ENCODE results near the gene RPL10A. TPM values are rescaled to one million over a fixed set of nuclear protein-coding genes. Genes with fewer than 3 reads are reported as not detected.

RPL10A gene
- total and polyA plus RNA-seq, 2 of the 8 experiments (the other 6 are each of a cell fraction or from before 2014, with no cell fraction given): 1,893 to 2,948 TPM

GRCh38 chr6:35496036-35496840 lies 28.0 kb downstream of the RPL10A start:
- 3% methylated on average over 32 of the region's 63 CpGs; no CpG with 5 or more reads in 1 of the 2 experiments for WGBS, 2 experiments (ENCODE audit: extremely low coverage in 1 of 2, insufficient coverage in 1 of 2, insufficient read length in 1 of 2, insufficient replicate concordance in 2 of 2, low coverage in 1 of 2, low lambda C conversion rate in 2 of 2, missing lambda C conversion rate in 1 of 2)
- no peak overlapping the region for H2BK12ac ChIP-seq (ENCODE audit: low read depth, low read length)
- no peak overlapping the region for H3K14ac ChIP-seq (ENCODE audit: insufficient read length)
- H3K4me2 ChIP-seq (ENCODE audit: insufficient read depth in 1 of 2, low read depth in 2 of 2, low read length in 2 of 2): peak overlapping the region; percentile 74 to 77
- no peaks in the 10 kb centered on the region for H3K9me3 ChIP-seq (ENCODE audit: insufficient read depth in 2 of 2, low read depth in 1 of 2, low read length in 1 of 2)
- H3K36me3 ChIP-seq (ENCODE audit: control insufficient read depth in 2 of 4, insufficient read depth in 4 of 4, low read length in 3 of 4): no peaks in the 10 kb centered on the region
- peaks cover 15 to 25% of the 10 kb centered on the region in 2 experiments for H4K20me1 ChIP-seq (replicated peaks in 1 of 2; ENCODE audit: control insufficient read depth in 1 of 2, insufficient read depth in 2 of 2, low read length in 2 of 2)
- H2BK5ac ChIP-seq (ENCODE audit: low read depth, low read length): no peak overlapping the region
- peak overlapping the region; percentile 41 for H3K18ac ChIP-seq (ENCODE audit: extremely low read depth, low read length)
- H4K91ac ChIP-seq (replicated peaks; ENCODE audit: insufficient read length, low read length): no peak overlapping the region
- no peak overlapping the region for H2AFZ ChIP-seq (ENCODE audit: low read length)
- CTCF ChIA-PET (ENCODE audit: partially characterized antibody): interaction anchor here (0.7 to 2.4 kb wide), 11 partner anchors 9 to 236 kb away, joined by 3 to 8 read pairs (median 5); no protein-coding TSS in a partner anchor
- peaks cover 13% of the 10 kb centered on the region for H3K79me1 ChIP-seq (ENCODE audit: low read depth, low read length)
- no peak overlapping the region for H4K5ac ChIP-seq (ENCODE audit: insufficient read length, low read depth, low read length)
- no peak for DNase-seq (ENCODE audit: low read depth in 1 of 2, low spot score in 2 of 2)
- no peak overlapping the region for H2BK20ac ChIP-seq (ENCODE audit: low read length)
- H2BK15ac ChIP-seq (ENCODE audit: low read length): no peak overlapping the region
- H3K23ac ChIP-seq (ENCODE audit: insufficient read length): no peak overlapping the region
- H3K27me3 ChIP-seq (replicated peaks in 1 of 4; ENCODE audit: control insufficient read depth in 3 of 4, extremely low read depth in 1 of 4, insufficient read depth in 3 of 4, low read length in 3 of 4): peaks cover 0 to 13% (median 6%) of the 10 kb centered on the region in 4 experiments; a peak in 4 of 7 replicates
- H2AK5ac ChIP-seq (ENCODE audit: low read depth, low read length): no peak overlapping the region
- peaks cover 6% of the 10 kb centered on the region; the same call in 1 of the 2 replicates for H3K23me2 ChIP-seq (ENCODE audit: low read depth, low read length)
- H3K56ac ChIP-seq (replicated peaks; ENCODE audit: insufficient read length, low read depth, low read length): no peak overlapping the region
- H3K27ac ChIP-seq (ENCODE audit: low read depth, low read length): no peak overlapping the region
- H3K79me2 ChIP-seq (ENCODE audit: control insufficient read depth in 1 of 2, insufficient read depth in 2 of 2, low read length in 2 of 2): peaks cover 0 to 34% of the 10 kb centered on the region in 2 experiments; a peak in 2 of 4 replicates
- no peak overlapping the region for H3K4ac ChIP-seq (replicated peaks; ENCODE audit: insufficient read length, low read depth, low read length)
- peaks cover 22 to 51% (median 42%) of the 10 kb centered on the region in 4 experiments for H3K4me1 ChIP-seq (replicated peaks in 1 of 4; ENCODE audit: control insufficient read depth in 3 of 4, insufficient read depth in 4 of 4, low read length in 3 of 4)
- peak overlapping the region in 3 of 4 experiments; percentile 29 to 57 (median 34); a peak in 5 of 7 replicates for H3K9ac ChIP-seq (replicated peaks in 1 of 4; ENCODE audit: extremely low read depth in 1 of 4, low read depth in 3 of 4, low read length in 3 of 4)
- peak overlapping the region; percentile 46 to 75 (median 52) for H3K4me3 ChIP-seq (ENCODE audit: extremely low read depth in 1 of 4, insufficient read depth in 2 of 4, low read depth in 3 of 4, low read length in 4 of 4)
- H4K8ac ChIP-seq (ENCODE audit: extremely low read depth, insufficient read depth, low read length): no peak overlapping the region
- POLR2A ChIA-PET (ENCODE audit: partially characterized antibody): interaction anchor here (0.6 to 37.6 kb wide), 9 partner anchors 12 to 232 kb away, joined by 3 to 1319 read pairs (median 4); partner anchors contain the start of gene RPL10A
- FAIRE-seq: no peak
- no peak overlapping the region for H2BK120ac ChIP-seq (replicated peaks; ENCODE audit: low read depth, low read length)
- TF ChIP-seq FOSL1 (IDR thresholded peaks at IDR 0.05; ENCODE audit: insufficient read depth, low read depth, low read length) (no peak), BRCA1 (IDR thresholded peaks at IDR 0.05; ENCODE audit: low read depth, low read length) (no peak), BCL11A (IDR thresholded peaks at IDR 0.05; ENCODE audit: low read depth in 2 of 2, low read length in 2 of 2) (no peak), EZH2 (IDR thresholded peaks at IDR 0.05; ENCODE audit: low read depth, low read length, severe bottlenecking) (no peak), BACH1 (IDR thresholded peaks at IDR 0.05; ENCODE audit: low read length) (no peak), POU5F1 (IDR thresholded peaks at IDR 0.05; ENCODE audit: low read depth, low read length) (no peak), CBX5 (IDR thresholded peaks at IDR 0.05; ENCODE audit: low read depth, low read length) (no peak), EGR1 (IDR thresholded peaks at IDR 0.05; ENCODE audit: borderline replicate concordance, low read depth, low read length) (no peak), SRF (IDR thresholded peaks at IDR 0.05; ENCODE audit: low read depth, low read length) (no peak), ZNF274 (IDR thresholded peaks at IDR 0.05; ENCODE audit: borderline replicate concordance, extremely low read depth, low read length) (no peak), CREB1 (IDR thresholded peaks at IDR 0.05) (no peak), PHF8 (conservative IDR thresholded peaks at IDR 0.05; ENCODE audit: low read depth, low read length) (0 out of 2 replicates have a peak, but pooled peaks have one; percentile 3), TAF1 (IDR thresholded peaks at IDR 0.05; ENCODE audit: low read depth, low read length) (no peak)

Data from H1 (cell line).